ENCODE results near the gene CHRNA1. TPM values are rescaled to one million over a fixed set of nuclear protein-coding genes. Genes with fewer than 3 reads are reported as not detected.

Gene CHRNA1
- total RNA-seq, 1 experiment from 2014 or later: not detected

DNA sequence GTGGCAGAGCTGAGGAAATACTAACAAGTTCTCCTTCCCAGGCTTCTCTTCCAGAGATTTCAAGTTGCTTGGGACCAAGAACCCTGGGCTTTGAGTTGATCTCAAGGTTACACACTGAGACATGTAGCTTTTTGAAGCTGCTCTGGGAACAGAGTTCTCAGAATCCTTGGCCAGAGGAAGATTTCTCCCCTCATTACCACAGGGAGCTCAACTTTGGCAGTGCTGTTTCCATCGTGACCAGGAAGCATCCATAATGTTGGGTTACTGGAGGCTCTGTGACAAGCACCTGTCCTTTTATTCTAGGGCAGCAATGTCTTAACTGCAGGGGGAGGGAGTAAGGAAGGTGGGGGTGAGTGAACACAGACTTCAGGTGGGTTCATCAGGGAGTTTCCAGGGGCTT, 41.5 kb upstream of the CHRNA1 start:
- Histone ChIP-seq H3K79me2 (ENCODE audit: low read depth) (no peaks in the 10 kb centered on the region), H3K4me3 (no peak overlapping the region), H3K27ac (no peak overlapping the region), H2AFZ (no peak overlapping the region), H3K36me3 (ENCODE audit: low read depth) (no peaks in the 10 kb centered on the region), H3K27me3 (ENCODE audit: insufficient read depth, low read depth) (no peaks in the 10 kb centered on the region), H3K4me2 (no peak overlapping the region), H3F3A (ENCODE audit: insufficient read depth, low read depth) (no peaks in the 10 kb centered on the region), H3K9me2 (ENCODE audit: insufficient read depth) (no peaks in the 10 kb centered on the region), H3K9me3 (ENCODE audit: insufficient read depth, low read depth) (no peaks in the 10 kb centered on the region), H4K20me1 (ENCODE audit: insufficient read depth) (no peaks in the 10 kb centered on the region), H3K4me1 (replicated peaks; ENCODE audit: insufficient read depth) (no peaks in the 10 kb centered on the region)
- TF ChIP-seq, protein P1, sequence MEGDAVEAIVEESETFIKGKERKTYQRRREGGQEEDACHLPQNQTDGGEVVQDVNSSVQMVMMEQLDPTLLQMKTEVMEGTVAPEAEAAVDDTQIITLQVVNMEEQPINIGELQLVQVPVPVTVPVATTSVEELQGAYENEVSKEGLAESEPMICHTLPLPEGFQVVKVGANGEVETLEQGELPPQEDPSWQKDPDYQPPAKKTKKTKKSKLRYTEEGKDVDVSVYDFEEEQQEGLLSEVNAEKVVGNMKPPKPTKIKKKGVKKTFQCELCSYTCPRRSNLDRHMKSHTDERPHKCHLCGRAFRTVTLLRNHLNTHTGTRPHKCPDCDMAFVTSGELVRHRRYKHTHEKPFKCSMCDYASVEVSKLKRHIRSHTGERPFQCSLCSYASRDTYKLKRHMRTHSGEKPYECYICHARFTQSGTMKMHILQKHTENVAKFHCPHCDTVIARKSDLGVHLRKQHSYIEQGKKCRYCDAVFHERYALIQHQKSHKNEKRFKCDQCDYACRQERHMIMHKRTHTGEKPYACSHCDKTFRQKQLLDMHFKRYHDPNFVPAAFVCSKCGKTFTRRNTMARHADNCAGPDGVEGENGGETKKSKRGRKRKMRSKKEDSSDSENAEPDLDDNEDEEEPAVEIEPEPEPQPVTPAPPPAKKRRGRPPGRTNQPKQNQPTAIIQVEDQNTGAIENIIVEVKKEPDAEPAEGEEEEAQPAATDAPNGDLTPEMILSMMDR (conservative IDR thresholded peaks at IDR 0.05): no peak
- TF ChIP-seq EZH2 (IDR thresholded peaks at IDR 0.05; ENCODE audit: low read depth): no peak
- POLR2A ChIA-PET (ENCODE audit: unreplicated experiment): interaction anchor here (0.7 kb wide), 1 partner anchor 60 kb away, joined by 3 read pairs; no protein-coding TSS in a partner anchor
- CTCF ChIA-PET: no interaction called here
- intact Hi-C loops (cut with micrococcal nuclease; ENCODE audit: unreplicated experiment): no loop called here
- DNase-seq: no peak
- no TSS peak for BruUV-seq (replicated peaks)

DNA sequence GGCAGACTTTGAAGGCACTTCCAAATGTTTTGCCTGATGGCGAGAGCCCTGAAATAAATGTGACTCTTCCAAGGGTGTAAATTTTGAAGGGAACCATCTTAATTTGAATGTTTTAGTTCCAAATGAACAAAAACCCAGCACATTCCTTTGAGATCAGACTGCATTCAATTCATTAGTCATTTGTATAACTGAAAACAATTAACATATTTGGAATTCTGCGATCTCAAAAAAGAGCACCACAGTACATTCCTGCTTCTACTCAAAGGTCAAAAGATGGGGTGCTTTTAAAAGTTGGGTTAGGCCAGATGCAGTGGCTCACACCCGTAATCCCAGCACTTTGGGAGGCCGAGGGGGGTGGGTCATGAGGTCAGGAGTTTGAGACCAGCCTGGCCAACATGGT, 38.2 kb upstream of the CHRNA1 start:
- POLR2A ChIA-PET (ENCODE audit: unreplicated experiment): no interaction called here
- no peak overlapping the region for H3K4me2 ChIP-seq
- H3K27me3 ChIP-seq (ENCODE audit: insufficient read depth, low read depth): no peaks in the 10 kb centered on the region
- H4K20me1 ChIP-seq (ENCODE audit: insufficient read depth): no peaks in the 10 kb centered on the region
- no peak for DNase-seq
- no peaks in the 10 kb centered on the region for H3K4me1 ChIP-seq (replicated peaks; ENCODE audit: insufficient read depth)
- TF ChIP-seq EZH2 (IDR thresholded peaks at IDR 0.05; ENCODE audit: low read depth): no peak
- TF ChIP-seq, protein P1 (conservative IDR thresholded peaks at IDR 0.05): no peak
- CTCF ChIA-PET: no interaction called here
- no peaks in the 10 kb centered on the region for H3K79me2 ChIP-seq (ENCODE audit: low read depth)
- H3F3A ChIP-seq (ENCODE audit: insufficient read depth, low read depth): no peaks in the 10 kb centered on the region
- H3K9me3 ChIP-seq (ENCODE audit: insufficient read depth, low read depth): no peaks in the 10 kb centered on the region
- H3K36me3 ChIP-seq (ENCODE audit: low read depth): no peaks in the 10 kb centered on the region
- intact Hi-C loops (cut with micrococcal nuclease; ENCODE audit: unreplicated experiment): no loop called here
- H3K4me3 ChIP-seq: no peak overlapping the region
- BruUV-seq (replicated peaks): no TSS peak
- no peaks in the 10 kb centered on the region for H3K9me2 ChIP-seq (ENCODE audit: insufficient read depth)
- H2AFZ ChIP-seq: no peak overlapping the region
- H3K27ac ChIP-seq: no peak overlapping the region

DNA sequence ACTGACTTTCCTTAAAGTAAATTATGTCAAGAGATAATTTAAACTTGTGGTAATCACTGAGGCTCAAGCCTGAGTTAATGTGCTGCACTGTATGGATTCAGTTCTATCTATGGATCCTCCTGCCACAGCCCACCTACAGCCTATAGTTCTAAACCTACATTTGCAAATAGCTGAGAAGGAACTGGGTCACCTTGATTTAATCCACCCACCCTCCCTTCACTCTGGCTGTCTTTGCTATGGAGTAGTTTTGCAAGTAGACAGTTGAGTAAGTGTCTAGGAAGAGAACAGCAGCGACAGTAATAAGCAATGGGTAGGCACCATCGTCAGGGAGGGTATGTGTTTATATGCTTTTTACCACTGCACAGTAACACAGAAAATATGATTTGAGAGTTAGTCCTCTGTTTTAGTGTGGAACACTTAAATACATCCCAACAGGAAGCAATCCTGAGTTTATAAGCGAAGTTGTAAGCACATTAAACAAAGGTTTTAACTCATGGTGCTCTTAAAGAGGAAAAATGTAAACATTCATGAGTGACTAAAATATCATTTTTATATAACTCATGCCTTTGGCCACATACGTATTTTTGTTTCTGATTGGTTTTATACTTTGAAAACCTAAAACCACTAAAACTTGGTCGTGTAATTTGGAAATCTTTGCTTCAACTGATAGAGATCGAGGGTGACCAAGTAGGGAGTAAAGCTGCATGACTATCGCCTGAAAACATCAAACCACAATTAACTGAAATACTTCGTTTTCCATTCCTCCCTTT, 36.3 kb upstream of the CHRNA1 start:
- no peak for TF ChIP-seq EZH2 (IDR thresholded peaks at IDR 0.05; ENCODE audit: low read depth)
- TF ChIP-seq, protein P1 (conservative IDR thresholded peaks at IDR 0.05): no peak
- no peaks in the 10 kb centered on the region for H3K36me3 ChIP-seq (ENCODE audit: low read depth)
- H3K27me3 ChIP-seq (ENCODE audit: insufficient read depth, low read depth): no peaks in the 10 kb centered on the region
- no TSS peak for BruUV-seq (replicated peaks)
- no peaks in the 10 kb centered on the region for H3K4me1 ChIP-seq (replicated peaks; ENCODE audit: insufficient read depth)
- H3K4me3 ChIP-seq: no peak overlapping the region
- DNase-seq: no peak
- no peak overlapping the region for H3K27ac ChIP-seq
- H3K9me3 ChIP-seq (ENCODE audit: insufficient read depth, low read depth): no peaks in the 10 kb centered on the region
- no peak overlapping the region for H2AFZ ChIP-seq
- CTCF ChIA-PET: no interaction called here
- no peaks in the 10 kb centered on the region for H4K20me1 ChIP-seq (ENCODE audit: insufficient read depth)
- no peak overlapping the region for H3K4me2 ChIP-seq
- H3F3A ChIP-seq (ENCODE audit: insufficient read depth, low read depth): no peaks in the 10 kb centered on the region
- H3K9me2 ChIP-seq (ENCODE audit: insufficient read depth): no peaks in the 10 kb centered on the region
- H3K79me2 ChIP-seq (ENCODE audit: low read depth): no peaks in the 10 kb centered on the region
- intact Hi-C loops (cut with micrococcal nuclease; ENCODE audit: unreplicated experiment): no loop called here
- POLR2A ChIA-PET (ENCODE audit: unreplicated experiment): interaction anchor here (0.7 kb wide), 1 partner anchor 98 kb away, joined by 4 read pairs; no protein-coding TSS in a partner anchor

Data from PC-9 (cell line).